PC-9 (cell line): ENCODE measurements around the gene ELL2.

Experiments used
- CTCF ChIP-seq: fragments of 200-600 bp; sonication (generic); conservative IDR thresholded peaks from 2 replicates; pipeline ENCODE4 v1.6.1; 2017; ENCODE audit warnings: mixed run types, antibody characterized with exemption, mild to moderate bottlenecking, moderate library complexity
- EZH2 ChIP-seq: fragments of 200-600 bp; sonication (generic); IDR thresholded peaks from 2 replicates; pipeline ENCODE4 v1.8.0; 2017; ENCODE audit warnings: antibody characterized with exemption, low read depth

- no peak for TF ChIP-seq CTCF
- no peak for TF ChIP-seq EZH2
Measured at GRCh38 chr5:95839658-95840057, 122.0 kb downstream of the ELL2 start.
